ENCODE measurements around the gene PDCD1LG2.

PDCD1LG2 gene

GRCh38 chr9:5551368-5552150 is 41.2 kb downstream of the PDCD1LG2 start:
- H3K27ac ChIP-seq = no peak overlapping the region
- H3K27me3 ChIP-seq = no peaks in the 10 kb centered on the region
- H3K4me2 ChIP-seq = no peak overlapping the region
- no peaks in the 10 kb centered on the region for H4K20me1 ChIP-seq
- TF ChIP-seq Cebpa-rat (IDR thresholded peaks at IDR 0.05) = no peak
- no peak overlapping the region for H3K9ac ChIP-seq
- H3K4me3 ChIP-seq = no peak overlapping the region
- no peaks in the 10 kb centered on the region for H3K4me1 ChIP-seq
- no peaks in the 10 kb centered on the region for H3K9me3 ChIP-seq
- H3K36me3 ChIP-seq = no peaks in the 10 kb centered on the region

- Histone ChIP-seq H3K4me3 (no peak overlapping the region), H3K9ac (no peak overlapping the region), H3K9me3 (no peaks in the 10 kb centered on the region), H3K36me3 (no peaks in the 10 kb centered on the region), H3K4me2 (no peak overlapping the region), H3K27ac (no peak overlapping the region), H3K4me1 (no peaks in the 10 kb centered on the region), H3K27me3 (no peaks in the 10 kb centered on the region), H4K20me1 (no peaks in the 10 kb centered on the region)
- no peak for TF ChIP-seq Cebpa-rat (IDR thresholded peaks at IDR 0.05)
Measured at GRCh38 chr9:5552301-5552700, 42.0 kb downstream of the PDCD1LG2 start.

- no peak overlapping the region for H3K27ac ChIP-seq
- no peak overlapping the region for H3K9ac ChIP-seq
- peaks cover 8% of the 10 kb centered on the region for H3K4me1 ChIP-seq
- no peaks in the 10 kb centered on the region for H4K20me1 ChIP-seq
- H3K9me3 ChIP-seq = no peaks in the 10 kb centered on the region
- H3K4me3 ChIP-seq = no peak overlapping the region
- no peak for TF ChIP-seq Cebpa-rat (IDR thresholded peaks at IDR 0.05)
- H3K27me3 ChIP-seq = no peaks in the 10 kb centered on the region
- no peaks in the 10 kb centered on the region for H3K36me3 ChIP-seq
- no peak overlapping the region for H3K4me2 ChIP-seq
Measured at GRCh38 chr9:5553211-5553610, 42.9 kb downstream of the PDCD1LG2 start.

GRCh38 chr9:5554254-5554653 is 43.9 kb downstream of the PDCD1LG2 start:
- Histone ChIP-seq H4K20me1 (no peaks in the 10 kb centered on the region), H3K4me2 (no peak overlapping the region), H3K4me1 (peaks cover 19% of the 10 kb centered on the region), H3K4me3 (no peak overlapping the region), H3K36me3 (no peaks in the 10 kb centered on the region), H3K9me3 (no peaks in the 10 kb centered on the region), H3K27ac (no peak overlapping the region), H3K9ac (no peak overlapping the region), H3K27me3 (no peaks in the 10 kb centered on the region)
- TF ChIP-seq Cebpa-rat (IDR thresholded peaks at IDR 0.05) = no peak

- no peak overlapping the region for H3K4me2 ChIP-seq
- no peaks in the 10 kb centered on the region for H3K9me3 ChIP-seq
- H3K27me3 ChIP-seq = no peaks in the 10 kb centered on the region
- no peaks in the 10 kb centered on the region for H3K36me3 ChIP-seq
- no peaks in the 10 kb centered on the region for H4K20me1 ChIP-seq
- H3K4me3 ChIP-seq = no peak overlapping the region
- TF ChIP-seq Cebpa-rat (IDR thresholded peaks at IDR 0.05) = no peak
- H3K9ac ChIP-seq = no peak overlapping the region
- H3K27ac ChIP-seq = no peak overlapping the region
- peaks cover 19% of the 10 kb centered on the region for H3K4me1 ChIP-seq
Measured at GRCh38 chr9:5556101-5556705, 45.9 kb downstream of the PDCD1LG2 start.

- Histone ChIP-seq H3K27ac (peak overlapping the region; percentile 32), H4K20me1 (no peaks in the 10 kb centered on the region), H3K27me3 (no peaks in the 10 kb centered on the region), H3K9me3 (no peaks in the 10 kb centered on the region), H3K4me3 (no peak overlapping the region), H3K4me1 (peaks cover 19% of the 10 kb centered on the region), H3K4me2 (peak overlapping the region; percentile 52), H3K9ac (no peak overlapping the region), H3K36me3 (0 out of 2 replicates have a peak, but pooled peaks cover 4% of the 10 kb centered on the region)
- no peak for TF ChIP-seq Cebpa-rat (IDR thresholded peaks at IDR 0.05)
Measured at GRCh38 chr9:5557606-5558587, 47.6 kb downstream of the PDCD1LG2 start.

GRCh38 chr9:5559659-5560058 is 49.3 kb downstream of the PDCD1LG2 start:
- TF ChIP-seq Cebpa-rat (IDR thresholded peaks at IDR 0.05) = no peak
- H4K20me1 ChIP-seq = no peaks in the 10 kb centered on the region
- H3K36me3 ChIP-seq = 0 out of 2 replicates have a peak, but pooled peaks cover 4% of the 10 kb centered on the region

GRCh38 chr9:5560443-5561100 is 50.2 kb downstream of the PDCD1LG2 start:
- no peak overlapping the region for H3K4me3 ChIP-seq
- no peak for TF ChIP-seq Cebpa-rat (IDR thresholded peaks at IDR 0.05)
- H3K9me3 ChIP-seq = no peaks in the 10 kb centered on the region
- H3K4me1 ChIP-seq = peaks cover 19% of the 10 kb centered on the region
- no peak overlapping the region for H3K4me2 ChIP-seq
- H3K9ac ChIP-seq = no peak overlapping the region
- no peak overlapping the region for H3K27ac ChIP-seq
- 0 out of 2 replicates have a peak, but pooled peaks cover 4% of the 10 kb centered on the region for H3K36me3 ChIP-seq
- H4K20me1 ChIP-seq = no peaks in the 10 kb centered on the region
- H3K27me3 ChIP-seq = no peaks in the 10 kb centered on the region

More at GRCh38 chr9:5559659-5560058, 49.3 kb downstream of the PDCD1LG2 start:
- H3K9ac ChIP-seq = no peak overlapping the region
- no peaks in the 10 kb centered on the region for H3K27me3 ChIP-seq
- H3K27ac ChIP-seq = no peak overlapping the region
- peaks cover 19% of the 10 kb centered on the region for H3K4me1 ChIP-seq
- no peaks in the 10 kb centered on the region for H3K9me3 ChIP-seq
- H3K4me2 ChIP-seq = no peak overlapping the region
- no peak overlapping the region for H3K4me3 ChIP-seq

GRCh38 chr9:5561828-5562488 is 51.6 kb downstream of the PDCD1LG2 start:
- H3K9me3 ChIP-seq = no peaks in the 10 kb centered on the region
- no peak overlapping the region for H3K9ac ChIP-seq
- H3K4me3 ChIP-seq = no peak overlapping the region
- no peak overlapping the region for H3K4me2 ChIP-seq
- H3K27me3 ChIP-seq = no peaks in the 10 kb centered on the region
- H3K27ac ChIP-seq = no peak overlapping the region
- H4K20me1 ChIP-seq = no peaks in the 10 kb centered on the region
- H3K4me1 ChIP-seq = peaks cover 32% of the 10 kb centered on the region
- H3K36me3 ChIP-seq = 0 out of 2 replicates have a peak, but pooled peaks cover 4% of the 10 kb centered on the region
- TF ChIP-seq Cebpa-rat (IDR thresholded peaks at IDR 0.05) = no peak
